GM21423 (cell line): ENCODE data around the gene RIOX2.

Experiments
- ATAC-seq: cut with Tn5 transposase; IDR thresholded peaks from one replicate; pipeline ENCODE4 v1.9.1; 2021; ENCODE audit warnings: mild to moderate bottlenecking, moderate library complexity; ENCODE audit not compliant: unreplicated experiment

The RIOX2 gene

DNA sequence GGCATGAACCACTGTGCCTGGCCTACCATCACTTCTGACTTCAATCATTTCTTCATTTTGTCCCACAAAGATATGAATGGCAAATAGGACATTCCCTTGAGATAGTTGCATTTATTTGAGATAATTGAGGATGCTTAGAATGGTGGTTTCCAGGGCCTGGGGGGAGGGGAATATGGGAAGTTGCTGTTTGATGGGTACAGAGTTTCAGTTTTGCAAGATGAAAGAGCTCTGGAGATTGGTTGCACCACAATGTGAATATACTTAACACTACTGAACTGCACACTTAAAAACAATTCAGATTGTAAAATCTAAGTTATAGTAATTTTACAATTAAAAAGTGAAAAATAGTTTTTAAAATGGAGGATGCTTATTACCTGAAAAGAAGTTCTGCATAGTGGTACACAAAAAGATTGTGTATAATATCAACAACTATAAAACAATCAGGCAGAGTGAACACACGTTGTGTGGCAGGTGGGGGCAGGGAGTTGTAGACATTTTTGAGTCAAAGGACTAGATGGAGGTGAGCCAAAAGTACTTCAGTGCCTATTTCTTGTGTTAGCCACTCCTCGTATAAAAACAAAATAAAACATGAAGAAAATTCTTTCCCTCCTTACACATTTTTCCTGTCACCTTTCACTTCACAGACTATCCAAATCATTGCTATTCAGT, 18.5 kb upstream of the RIOX2 start:
- ATAC-seq, result no peak

DNA sequence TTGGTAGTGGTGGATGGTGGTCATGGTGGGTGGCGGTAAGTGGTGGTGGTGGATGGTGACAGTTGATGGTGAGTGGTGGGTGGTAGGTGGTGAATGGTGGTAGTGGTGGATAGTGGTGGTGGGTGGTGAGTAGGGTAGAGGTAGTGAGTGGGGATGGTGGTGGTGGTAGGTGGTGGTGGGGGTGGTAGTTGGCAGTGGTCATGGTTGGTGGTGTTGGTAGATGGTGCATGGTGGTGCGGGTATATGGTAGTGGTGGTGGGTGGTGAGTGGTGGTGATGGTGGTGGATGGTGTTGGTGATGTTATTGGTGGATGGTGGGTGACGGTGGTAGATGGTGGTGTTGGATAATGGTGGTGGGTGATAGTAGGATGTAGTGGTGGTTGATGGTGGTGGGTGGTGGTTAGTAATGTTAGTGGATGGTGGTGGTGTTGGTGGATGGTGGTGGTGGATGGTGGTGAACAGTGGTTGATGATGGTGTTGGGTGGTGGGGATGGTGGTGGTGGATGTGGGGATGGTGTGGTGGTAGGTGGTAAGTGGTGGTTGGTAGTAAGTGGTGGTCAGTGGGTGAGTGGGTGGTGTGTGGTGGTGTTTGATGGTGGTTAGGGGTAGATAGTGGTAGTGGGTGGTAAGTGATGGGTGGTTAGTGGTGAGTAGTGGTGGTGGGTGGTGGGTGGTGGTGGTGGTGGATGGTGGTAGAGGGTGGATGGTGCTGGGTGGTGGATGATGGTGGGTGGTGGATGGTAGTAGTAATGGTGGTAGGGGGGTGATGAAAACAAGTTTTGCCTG, 16.7 kb upstream of the RIOX2 start:
- ATAC-seq, result no peak

DNA sequence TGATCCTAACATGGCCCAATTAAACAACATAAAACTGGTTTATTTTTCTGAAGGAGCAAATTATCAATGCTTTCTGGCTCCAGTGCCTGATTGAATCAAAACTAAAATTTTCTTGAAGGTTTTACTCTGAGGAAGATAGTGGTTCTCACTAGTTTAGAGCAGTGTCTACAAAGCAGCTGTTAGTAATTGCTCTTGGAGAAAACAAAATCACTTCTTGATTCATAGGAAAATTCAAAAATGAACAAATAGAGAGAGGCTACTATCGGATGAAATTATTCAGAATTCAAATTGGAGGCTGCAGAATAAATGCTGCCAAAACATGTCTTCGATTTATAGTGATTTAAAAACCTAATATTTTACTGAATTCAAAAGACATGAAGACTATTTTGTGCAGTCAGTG, 15.1 kb upstream of the RIOX2 start:
- no peak for ATAC-seq

DNA sequence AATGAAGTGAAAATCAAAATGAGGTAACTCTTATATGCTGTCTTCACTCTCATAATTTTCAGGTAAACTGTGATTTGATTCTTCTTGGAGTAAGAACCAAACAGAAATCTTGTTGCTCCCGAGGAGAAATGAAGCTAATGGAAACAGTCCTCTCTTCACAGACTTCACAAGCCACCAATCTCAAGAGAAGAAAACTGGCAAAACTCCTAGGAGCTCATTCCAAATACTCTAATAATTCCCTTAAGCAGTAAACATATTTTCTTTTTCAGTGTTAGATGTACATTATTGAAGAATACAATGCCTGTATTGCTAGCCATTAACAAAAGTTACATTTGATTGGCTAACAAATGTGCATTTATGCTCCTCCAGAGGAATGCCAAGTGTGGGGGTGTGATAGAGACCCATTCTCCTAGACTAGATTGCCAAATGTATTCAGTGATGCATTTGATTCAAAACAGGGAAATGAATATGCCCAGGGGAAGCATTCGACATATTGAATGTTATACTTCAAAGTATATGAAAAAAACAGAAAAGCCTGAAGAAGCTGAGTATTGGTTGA, 11.8 kb upstream of the RIOX2 start:
- ATAC-seq, result no peak

DNA sequence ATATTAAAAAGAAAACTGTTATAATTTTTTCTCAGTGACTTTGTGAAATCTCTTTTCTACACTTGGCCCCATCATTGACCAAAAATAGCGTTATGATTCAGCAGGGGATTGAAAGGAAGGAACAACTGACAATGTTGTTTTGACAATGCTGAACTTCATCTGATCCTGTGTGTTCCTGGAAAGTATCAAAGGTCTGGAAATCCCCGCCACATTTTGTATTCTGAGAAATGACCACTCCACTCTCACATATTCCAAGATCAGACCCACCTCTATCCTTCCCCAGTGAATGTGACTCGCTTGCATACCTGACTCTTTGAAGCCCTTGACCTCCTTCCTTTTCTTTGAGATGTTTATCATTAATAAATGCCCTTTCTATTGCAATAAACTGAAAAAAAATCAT, 9.7 kb upstream of the RIOX2 start:
- ATAC-seq, result no peak

DNA sequence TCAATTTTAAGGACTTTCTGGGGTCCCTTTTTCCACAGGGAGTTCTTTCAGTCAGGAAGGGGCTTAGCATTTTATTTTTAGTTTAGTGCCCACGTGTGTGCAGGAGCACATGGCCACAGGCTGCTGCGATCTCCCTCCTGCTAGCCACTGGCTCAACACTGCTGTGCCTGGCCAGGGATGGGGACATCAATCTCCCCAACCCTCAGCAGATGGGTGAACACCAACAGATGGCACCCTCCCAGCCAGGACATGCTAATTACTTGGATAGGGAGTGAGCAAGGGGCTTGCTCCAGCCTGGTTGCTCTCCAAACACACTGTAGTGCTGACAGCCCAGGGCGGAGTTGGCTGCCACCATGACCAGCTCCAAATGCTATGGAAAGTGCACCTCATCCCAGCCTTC, 7.4 kb upstream of the RIOX2 start:
- ATAC-seq, result no peak

DNA sequence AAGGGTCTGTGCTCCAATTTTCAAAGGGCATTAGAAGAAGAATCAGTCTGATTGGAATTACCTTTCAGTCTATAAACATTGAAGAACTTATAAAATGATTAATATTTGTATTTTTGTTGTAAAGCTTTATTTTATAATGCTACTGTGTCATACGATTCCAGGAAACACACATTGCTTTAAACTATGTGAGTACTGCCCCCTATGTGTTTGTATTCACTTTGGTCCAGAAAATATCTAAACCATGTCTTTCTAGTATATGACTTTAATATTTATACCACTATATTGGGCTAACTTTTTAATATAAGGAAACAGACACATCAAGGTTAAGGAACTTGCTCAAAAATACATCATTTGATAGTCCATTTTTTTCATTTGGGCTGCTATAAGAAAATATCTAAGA, 3.2 kb upstream of the RIOX2 start:
- ATAC-seq, result no peak

DNA sequence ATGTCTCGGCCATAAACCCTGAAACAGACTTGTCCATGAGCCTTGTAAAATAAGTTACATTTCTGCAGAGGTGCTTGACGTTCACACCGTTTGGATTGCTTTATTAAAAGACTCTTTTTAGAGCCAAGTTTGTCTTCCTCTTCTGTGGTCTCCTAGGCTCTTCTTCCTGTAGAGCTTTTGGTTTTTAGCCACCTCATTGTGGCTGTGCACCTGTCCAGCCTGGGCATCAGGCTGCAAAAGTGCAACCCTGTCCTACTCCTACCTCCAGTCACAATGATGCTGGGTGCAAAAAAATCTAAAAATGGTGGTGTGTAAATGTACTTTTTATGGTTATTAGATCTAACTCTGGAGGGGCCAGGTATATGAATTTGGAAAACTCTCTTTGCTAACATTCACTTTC, 2.8 kb upstream of the RIOX2 start:
- no peak for ATAC-seq

DNA sequence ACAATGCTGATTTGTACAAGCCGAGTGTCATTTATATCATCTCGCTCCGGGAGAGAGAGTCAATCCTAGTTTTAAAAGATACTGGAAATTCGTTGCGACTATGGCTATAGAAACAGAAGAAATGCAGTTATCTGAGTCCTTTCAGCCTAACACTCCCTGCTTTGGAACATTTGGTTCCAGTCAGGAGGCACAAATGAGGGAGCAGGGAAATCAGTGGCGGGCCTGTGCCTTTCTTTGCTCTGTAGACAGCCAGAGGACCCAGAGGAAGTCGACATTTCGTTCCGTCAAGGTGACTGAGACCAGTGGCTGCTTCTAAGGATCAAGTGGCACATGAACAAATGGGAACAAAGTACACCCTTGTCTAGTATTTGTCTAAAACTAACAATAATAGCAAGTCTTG, 745 bp upstream of the RIOX2 start:
- ATAC-seq, result no peak

DNA sequence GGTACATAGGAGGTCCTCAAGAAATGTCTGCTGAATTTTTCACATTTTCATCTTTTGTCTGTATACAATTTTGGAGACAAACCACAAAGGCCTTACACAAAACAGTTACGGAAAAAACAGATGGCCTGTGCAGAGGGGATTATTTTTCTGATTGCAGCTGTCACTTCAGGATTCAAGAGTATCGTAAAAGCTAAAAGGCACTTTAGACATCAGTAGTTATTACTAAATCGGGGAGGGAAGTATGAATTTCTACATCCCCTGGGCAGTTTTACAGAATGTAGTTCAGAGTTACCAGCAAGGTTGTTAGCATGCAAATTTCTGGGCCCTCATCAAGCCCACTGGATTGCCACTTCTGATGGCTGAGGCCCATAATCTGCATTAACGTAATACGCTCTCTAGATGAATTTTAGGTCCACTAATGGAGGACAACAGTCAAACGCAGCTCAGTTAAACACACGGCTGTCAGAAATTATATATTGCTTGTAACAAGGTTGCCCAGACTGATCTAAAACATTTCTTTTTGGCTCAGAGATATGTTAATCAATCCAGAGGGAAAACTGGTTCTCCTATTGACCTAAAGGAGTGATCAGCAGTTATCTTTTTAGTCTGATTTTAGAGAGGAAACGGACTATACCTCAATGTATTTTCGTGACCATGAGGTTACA, 1.1 kb downstream of the RIOX2 start:
- no peak for ATAC-seq

DNA sequence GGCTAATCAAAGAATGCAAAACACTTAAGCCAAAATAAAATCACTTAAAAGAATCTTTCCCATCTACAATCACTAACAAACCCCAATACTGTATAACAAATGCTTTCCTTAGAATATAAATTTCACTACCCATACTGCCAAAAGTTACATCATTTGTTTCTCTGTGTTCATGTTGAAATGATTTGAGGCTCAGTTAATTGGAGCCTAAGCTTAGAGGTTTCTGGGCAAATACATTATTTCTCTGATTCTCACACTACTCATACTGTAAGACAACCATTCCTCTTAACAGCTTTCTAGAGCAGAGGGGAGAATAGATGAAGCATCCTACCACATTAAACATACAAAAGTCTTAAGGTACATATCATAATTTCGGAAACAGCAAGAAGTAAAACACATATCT, 2.1 kb downstream of the RIOX2 start:
- ATAC-seq, result no peak

DNA sequence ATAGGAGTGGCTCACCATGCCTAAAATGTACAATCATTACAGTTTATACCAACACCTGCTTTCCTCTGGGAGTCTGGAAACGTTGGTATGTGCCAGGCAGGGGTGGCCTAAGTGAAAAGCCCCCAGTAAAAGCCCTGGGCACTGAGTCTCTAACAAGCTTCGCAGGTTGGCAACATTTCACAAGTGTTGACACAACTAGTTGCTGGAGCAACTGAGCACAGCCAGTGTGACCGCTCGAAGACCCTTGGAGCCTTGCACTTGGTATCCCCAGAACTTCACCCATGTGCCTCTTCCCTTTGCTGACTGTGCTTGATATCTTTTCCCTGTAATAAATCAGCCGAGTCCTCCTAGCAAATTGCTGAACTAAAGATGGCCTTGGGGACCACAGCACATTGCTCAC, 2.7 kb downstream of the RIOX2 start:
- ATAC-seq, result no peak

DNA sequence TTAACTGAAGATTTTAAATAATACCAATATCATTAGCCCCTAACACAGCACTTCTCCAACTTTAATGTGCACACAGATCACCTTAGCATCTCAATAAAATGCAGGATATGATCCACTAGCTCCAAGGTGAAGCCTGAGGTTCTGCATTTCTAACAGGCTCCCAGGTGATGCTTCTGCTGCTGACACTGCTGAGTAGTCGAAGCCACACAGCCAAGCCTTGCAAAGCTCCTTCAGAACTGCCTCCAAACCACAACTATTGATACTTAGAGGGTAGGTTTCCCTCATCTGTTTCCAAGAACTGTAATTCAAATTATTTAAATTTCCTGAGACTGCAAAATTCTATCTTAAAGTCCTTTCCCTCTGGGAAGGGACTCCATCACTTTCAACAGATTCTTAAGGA, 3.9 kb downstream of the RIOX2 start:
- no peak for ATAC-seq

DNA sequence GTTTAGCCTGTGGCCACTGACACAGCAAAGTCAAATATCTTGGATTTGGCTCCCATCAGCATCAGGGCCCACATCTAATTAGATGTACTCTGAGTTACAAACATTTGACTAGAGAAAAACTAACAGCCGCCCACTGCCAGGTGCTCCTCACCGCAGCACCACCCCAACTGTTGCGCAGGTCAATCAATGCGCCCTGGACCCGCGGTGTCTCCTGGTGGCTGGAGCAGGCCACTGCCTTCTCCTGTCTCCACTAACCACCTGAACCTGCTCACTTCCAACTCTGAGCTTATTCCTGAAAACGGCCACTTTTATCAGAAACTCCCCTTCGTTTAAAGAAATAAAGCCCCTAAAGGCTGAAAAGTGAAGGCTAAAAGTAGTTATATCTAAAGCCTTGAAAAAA, 4.3 kb downstream of the RIOX2 start:
- no peak for ATAC-seq

DNA sequence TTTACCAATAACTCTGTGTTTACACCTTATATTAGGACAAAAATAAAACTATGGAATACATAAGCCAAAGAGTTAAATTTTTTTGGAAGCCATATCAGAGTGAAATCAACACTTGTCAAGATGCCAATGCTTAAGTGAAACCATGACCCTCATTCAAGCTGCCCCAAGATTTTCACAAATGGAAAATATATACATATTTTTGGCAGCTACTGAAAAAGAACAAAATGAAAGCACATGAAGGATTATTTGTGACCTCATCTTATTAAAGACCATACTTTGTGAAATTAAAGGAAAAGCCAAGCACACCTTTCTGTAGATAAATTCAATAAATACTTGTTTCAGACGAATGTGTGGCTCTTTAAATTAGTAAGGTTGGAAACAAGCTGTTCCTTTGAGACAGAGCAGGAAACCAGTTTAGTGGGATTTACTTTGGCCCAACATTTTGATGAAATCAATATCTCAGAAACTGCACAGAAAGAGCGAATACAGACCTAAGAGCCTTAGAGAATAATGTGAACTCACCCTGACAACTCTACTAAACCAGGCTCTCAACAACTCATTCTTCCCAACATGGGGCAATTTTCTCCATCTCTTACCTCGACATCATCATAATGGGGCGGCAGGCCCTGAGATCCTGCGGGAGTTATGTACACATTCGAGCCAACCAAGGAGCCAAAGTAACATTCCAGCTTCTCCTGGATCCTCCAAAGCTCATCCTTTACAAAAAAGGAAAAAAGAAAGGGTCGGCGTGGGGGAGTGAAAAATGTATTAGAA, 11.1 kb downstream of the RIOX2 start:
- ATAC-seq, result no peak

DNA sequence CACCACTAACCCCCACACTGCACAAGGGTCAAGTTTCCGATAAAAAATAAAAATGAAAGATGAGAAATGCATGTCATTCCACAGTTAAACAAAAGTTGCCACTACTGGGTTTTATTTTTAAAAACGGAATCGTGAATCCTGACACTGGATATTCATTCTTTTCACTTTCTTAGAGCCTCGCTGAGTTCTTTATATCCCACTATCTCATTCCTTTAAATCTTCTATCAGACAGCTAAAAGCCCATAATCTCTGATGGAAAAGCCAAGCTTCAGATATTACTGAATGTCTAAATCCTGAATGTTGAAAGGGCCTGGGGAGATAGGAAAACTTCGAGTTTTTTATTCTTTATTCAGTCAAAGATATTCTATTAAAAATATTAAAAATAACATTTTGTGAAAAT, 11.7 kb downstream of the RIOX2 start:
- ATAC-seq, result no peak

DNA sequence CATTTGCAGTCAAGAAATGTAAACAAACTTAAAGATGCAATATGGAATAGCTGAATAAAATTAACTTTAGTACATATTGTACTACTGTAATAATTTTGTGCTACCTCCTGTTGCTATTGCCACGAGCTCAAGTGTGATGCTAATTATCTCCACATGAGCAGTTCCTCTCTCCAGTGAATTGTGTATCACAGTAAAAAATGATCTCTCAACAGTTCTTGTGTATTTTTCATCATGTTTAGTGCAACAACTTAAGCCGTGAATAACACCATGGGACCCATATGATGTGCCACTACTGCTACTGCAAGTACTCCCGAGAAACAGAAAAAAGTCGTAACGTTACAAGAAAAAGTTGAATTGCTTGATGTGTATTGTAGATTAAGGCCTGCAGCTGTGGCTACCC, 12.4 kb downstream of the RIOX2 start:
- no peak for ATAC-seq

DNA sequence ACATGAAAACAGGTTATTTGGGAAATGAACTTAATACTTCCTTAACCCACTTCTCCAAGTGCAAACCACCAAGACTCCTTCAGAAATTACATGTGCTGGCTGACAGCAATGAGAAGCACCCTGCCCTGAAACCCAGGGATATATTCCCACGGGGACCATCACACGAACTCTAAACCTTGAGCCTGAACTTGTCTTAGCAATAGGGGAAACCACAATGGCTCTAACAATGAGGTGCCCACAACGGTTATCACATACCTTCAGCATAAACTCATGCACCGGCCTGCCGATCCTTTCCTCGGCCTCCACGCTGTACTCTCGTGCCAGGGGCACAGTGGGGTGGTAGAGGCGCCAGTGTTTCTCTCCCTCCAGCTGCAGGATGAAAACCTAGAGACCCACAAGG, 13.4 kb downstream of the RIOX2 start:
- no peak for ATAC-seq

DNA sequence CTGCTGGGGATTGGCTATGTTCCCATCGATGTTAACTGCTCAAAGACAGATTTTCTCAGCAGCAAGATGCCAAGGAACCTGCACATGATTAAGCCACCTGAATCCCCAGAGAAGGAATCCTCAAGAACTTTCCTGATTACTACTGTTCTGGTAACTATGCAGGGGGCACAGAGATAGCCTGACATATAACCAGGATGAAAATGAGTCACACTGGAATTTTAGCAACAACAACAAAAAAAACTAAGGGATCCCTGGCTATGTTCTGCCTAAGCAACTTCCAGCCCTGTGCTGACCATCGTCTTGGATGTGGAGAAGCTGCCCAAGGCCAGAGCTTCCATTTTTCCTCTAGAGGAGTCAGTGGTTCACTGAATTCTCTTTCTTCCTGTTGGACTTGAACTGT, 13.8 kb downstream of the RIOX2 start:
- ATAC-seq, result no peak

DNA sequence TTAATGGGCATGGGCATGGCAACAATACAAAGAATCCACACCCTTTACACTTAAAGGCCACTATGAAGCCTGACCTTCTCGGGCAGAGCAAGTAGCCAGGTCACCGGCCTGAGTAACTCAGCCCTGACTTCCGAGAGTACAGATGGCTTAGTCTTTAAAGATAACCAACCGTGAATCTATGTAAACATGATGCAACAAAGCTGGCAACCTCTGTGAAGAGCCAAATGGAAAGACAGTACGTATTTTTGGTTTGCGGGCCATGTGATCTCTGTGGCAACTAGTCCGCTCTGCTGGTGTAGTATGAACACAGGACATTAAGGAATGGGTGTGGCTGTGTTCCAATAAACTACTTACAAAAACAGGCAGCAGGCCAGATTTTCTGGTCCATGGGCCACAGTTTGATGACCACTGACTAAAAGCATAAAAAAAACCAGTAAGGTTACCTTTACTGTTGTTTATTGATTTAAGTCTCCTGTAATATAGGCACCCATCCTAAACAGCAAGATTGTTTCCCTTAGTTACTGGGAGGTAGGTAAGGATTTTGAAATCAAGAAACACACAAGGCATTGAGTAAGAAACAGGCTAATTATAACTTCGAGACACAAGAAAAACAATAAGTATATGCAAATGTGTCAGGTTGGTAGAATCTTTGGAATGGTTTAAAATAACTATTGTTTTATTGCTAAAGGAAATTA, 14.5 kb downstream of the RIOX2 start:
- ATAC-seq, result no peak

DNA sequence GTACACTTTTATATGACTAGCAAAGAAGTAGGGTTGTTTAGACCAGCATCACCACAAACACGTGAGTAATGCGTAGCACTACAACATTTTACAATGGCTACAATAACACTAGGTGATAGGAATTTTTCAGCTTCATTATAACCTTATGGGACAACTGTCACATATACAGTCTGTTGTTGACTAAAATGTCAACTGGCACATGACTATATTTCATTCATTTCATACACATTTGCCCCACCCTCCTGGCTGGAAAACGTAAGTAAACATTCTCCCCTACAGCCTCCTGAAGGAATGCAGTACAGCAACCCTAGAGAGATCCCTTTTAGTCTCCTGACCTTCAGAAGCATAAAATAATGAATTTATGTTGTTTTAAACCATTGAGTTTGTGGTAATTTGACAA, 16.2 kb downstream of the RIOX2 start:
- no peak for ATAC-seq
